OCI-LY1 (cell line): ENCODE data around the gene MGRN1.
"Not testable (repeated sequence)": the region's sequence is repeated elsewhere in the genome, so short reads cannot be mapped to it uniquely, and the experiment has no call there.

ENCODE experiments used
- H2AFZ ChIP-seq: fragments of 200-600 bp; sonication (generic), shearing (Covaris generic); 2 replicates; pipeline ENCODE4 v1.6.0; 2014; ENCODE audit warnings: antibody characterized with exemption, mild to moderate bottlenecking, low read length
- H3F3A ChIP-seq: fragments of 200-600 bp; sonication (generic), shearing (Covaris generic); 2 replicates; pipeline ENCODE4 v1.6.0; 2014; ENCODE audit warnings: mild to moderate bottlenecking, antibody characterized with exemption, low read length, moderate library complexity; ENCODE audit not compliant: insufficient read depth
- H3K27ac ChIP-seq: fragments of 200-600 bp; sonication (generic); 2 replicates; pipeline ENCODE4 v1.5.1; 2014; ENCODE audit warnings: low read length, mixed run types, mild to moderate bottlenecking, low read depth; ENCODE audit not compliant: poor library complexity, severe bottlenecking
- H3K27me3 ChIP-seq: fragments of 200-600 bp; sonication (generic); 2 replicates; pipeline ENCODE4 v1.6.0; 2014; ENCODE audit warnings: antibody characterized with exemption, mild to moderate bottlenecking, low read length, moderate library complexity; ENCODE audit not compliant: insufficient read depth
- H3K36me3 ChIP-seq: fragments of 200-600 bp; sonication (generic); 2 replicates; pipeline ENCODE4 v1.6.1; 2014; ENCODE audit warnings: mild to moderate bottlenecking, antibody characterized with exemption, low read length, moderate library complexity, mixed read lengths; ENCODE audit not compliant: insufficient read depth
- H3K4me1 ChIP-seq: fragments of 200-600 bp; sonication (generic); 2 replicates; pipeline ENCODE4 v1.5.1; 2014; ENCODE audit warnings: mild to moderate bottlenecking, low read length, moderate library complexity; ENCODE audit not compliant: insufficient read depth, severe bottlenecking
- H3K4me2 ChIP-seq: fragments of 200-600 bp; sonication (generic), shearing (Covaris generic); 2 replicates; pipeline ENCODE4 v1.6.1; 2014; ENCODE audit warnings: low read length
- H3K4me3 ChIP-seq: fragments of 200-600 bp; sonication (generic); 2 replicates; pipeline ENCODE4 v1.5.1; 2014; ENCODE audit warnings: low read length, low read depth, mild to moderate bottlenecking, mixed read lengths; ENCODE audit not compliant: poor library complexity, severe bottlenecking
- H3K79me2 ChIP-seq: fragments of 200-600 bp; shearing (Covaris generic); 2 replicates; pipeline ENCODE4 v1.6.1; 2016; ENCODE audit warnings: mixed run types, low read length, mixed read lengths; ENCODE audit not compliant: insufficient read depth
- H3K9ac ChIP-seq: fragments of 200-600 bp; sonication (generic), shearing (Covaris generic); 2 replicates; pipeline ENCODE4 v1.6.1; 2014; ENCODE audit warnings: mild to moderate bottlenecking, low read length, mixed read lengths
- H3K9me2 ChIP-seq: fragments of 200-600 bp; sonication (generic), shearing (Covaris generic); 2 replicates; pipeline ENCODE4 v1.6.1; 2014; ENCODE audit warnings: low read depth, mild to moderate bottlenecking, low read length, mixed read lengths
- H3K9me3 ChIP-seq: fragments of 200-600 bp; shearing (Covaris generic); 2 replicates; pipeline ENCODE4 v1.6.1; 2014; ENCODE audit warnings: low read length, mixed read lengths
- H4K20me1 ChIP-seq: fragments of 200-600 bp; sonication (generic), shearing (Covaris generic); 2 replicates; pipeline ENCODE4 v1.6.0; 2016; ENCODE audit warnings: mild to moderate bottlenecking, low read length; ENCODE audit not compliant: insufficient read depth
- EZH2 ChIP-seq: fragments of 200-600 bp; sonication (generic), shearing (Covaris generic); IDR thresholded peaks from 2 replicates; pipeline ENCODE4 v1.8.0; 2017; ENCODE audit warnings: borderline replicate concordance, mixed run types, mild to moderate bottlenecking, antibody characterized with exemption, low read length, moderate library complexity, mixed read lengths
- TF ChIP-seq, protein P1 (sequence below): fragments of 200-600 bp; sonication (generic), shearing (Covaris generic); IDR thresholded peaks from 2 replicates; pipeline ENCODE4 v1.5.1; 2017; ENCODE audit warnings: mild to moderate bottlenecking, antibody characterized with exemption, low read length, moderate library complexity, mixed read lengths

MGRN1 gene

DNA sequence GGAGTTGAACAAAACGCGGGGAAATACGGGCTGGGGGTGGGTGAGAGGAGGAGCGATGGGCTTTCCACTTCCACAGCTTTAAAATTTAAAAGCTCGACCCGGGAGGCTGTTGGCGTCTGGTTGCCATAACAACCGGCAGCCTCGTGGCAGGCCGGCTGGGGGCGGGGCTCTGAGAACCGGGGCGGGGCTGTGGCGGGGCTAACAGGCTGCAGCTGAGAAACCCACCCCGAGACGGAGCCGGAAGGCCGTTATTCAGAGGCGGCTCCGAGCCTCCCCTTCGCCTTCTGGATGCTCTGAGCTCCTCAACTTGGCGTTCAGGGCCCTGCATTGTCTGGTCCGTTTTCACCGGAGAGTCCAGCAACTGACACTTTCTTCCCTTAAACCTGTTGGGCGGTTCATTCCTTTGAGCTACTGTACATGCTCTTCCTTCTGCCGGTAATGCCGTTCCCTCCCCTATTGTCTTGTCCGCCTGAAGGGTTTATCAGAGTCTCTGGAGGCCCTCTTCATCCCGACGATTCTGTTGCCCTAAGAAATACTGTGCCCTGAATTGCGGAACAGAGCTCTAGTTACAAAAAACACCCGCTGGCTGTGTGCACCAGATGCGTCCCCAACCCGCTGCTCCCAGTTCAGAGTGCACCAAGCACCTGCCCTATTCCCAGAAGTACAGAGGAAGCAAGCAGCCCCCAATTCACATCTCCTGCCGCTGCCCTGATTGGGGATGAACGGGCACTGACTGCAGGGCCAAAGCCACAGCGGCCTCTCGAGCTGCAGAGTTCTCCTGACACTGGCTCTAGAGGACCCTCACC, 110.3 kb downstream of the MGRN1 start:
- H3F3A ChIP-seq = no peaks in the 10 kb centered on the region
- H4K20me1 ChIP-seq = no peaks in the 10 kb centered on the region
- H3K9me2 ChIP-seq = no peaks in the 10 kb centered on the region
- H3K27ac ChIP-seq = peak overlapping the region; percentile 42
- H3K27me3 ChIP-seq = no peaks in the 10 kb centered on the region
- TF ChIP-seq, protein P1, sequence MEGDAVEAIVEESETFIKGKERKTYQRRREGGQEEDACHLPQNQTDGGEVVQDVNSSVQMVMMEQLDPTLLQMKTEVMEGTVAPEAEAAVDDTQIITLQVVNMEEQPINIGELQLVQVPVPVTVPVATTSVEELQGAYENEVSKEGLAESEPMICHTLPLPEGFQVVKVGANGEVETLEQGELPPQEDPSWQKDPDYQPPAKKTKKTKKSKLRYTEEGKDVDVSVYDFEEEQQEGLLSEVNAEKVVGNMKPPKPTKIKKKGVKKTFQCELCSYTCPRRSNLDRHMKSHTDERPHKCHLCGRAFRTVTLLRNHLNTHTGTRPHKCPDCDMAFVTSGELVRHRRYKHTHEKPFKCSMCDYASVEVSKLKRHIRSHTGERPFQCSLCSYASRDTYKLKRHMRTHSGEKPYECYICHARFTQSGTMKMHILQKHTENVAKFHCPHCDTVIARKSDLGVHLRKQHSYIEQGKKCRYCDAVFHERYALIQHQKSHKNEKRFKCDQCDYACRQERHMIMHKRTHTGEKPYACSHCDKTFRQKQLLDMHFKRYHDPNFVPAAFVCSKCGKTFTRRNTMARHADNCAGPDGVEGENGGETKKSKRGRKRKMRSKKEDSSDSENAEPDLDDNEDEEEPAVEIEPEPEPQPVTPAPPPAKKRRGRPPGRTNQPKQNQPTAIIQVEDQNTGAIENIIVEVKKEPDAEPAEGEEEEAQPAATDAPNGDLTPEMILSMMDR = no peak
- no peak for TF ChIP-seq EZH2
- H3K36me3 ChIP-seq = no peaks in the 10 kb centered on the region
- H3K9me3 ChIP-seq = no peaks in the 10 kb centered on the region
- H3K4me1 ChIP-seq = peaks cover 15% of the 10 kb centered on the region
- H3K9ac ChIP-seq = peak overlapping the region; percentile 84
- peak overlapping the region; percentile 76 for H3K4me2 ChIP-seq
- H2AFZ ChIP-seq = peak overlapping the region; percentile 89
- H3K4me3 ChIP-seq = peak overlapping the region; percentile 85
- H3K79me2 ChIP-seq = no peaks in the 10 kb centered on the region

DNA sequence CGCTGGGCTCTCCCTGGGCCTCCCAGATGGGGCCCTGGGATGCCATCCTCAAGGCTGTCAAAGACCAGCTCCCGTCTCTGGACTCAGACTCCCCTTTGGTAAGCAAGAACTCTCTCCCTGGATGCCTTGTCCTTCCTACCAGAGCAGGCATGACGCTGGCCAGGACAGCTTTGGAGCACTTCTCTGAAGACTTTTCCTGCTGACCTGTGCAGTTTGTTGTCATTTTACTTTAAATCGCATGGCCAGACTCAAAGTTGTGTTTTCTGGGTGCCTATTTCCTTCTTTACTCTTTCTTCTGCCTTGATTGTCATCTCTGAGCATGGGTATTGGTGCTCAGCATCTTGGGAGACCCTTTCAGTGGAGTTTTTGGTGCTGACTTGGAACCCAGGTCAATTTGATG, 111.9 kb downstream of the MGRN1 start:
- no peak for TF ChIP-seq EZH2
- TF ChIP-seq, protein P1 = no peak
- Histone ChIP-seq H3F3A (no peaks in the 10 kb centered on the region), H3K27ac (no peak overlapping the region), H3K79me2 (no peaks in the 10 kb centered on the region), H3K27me3 (no peaks in the 10 kb centered on the region), H3K9me3 (no peaks in the 10 kb centered on the region), H2AFZ (no peak overlapping the region), H3K9me2 (no peaks in the 10 kb centered on the region), H3K36me3 (no peaks in the 10 kb centered on the region), H4K20me1 (no peaks in the 10 kb centered on the region), H3K4me3 (no peak overlapping the region), H3K9ac (no peak overlapping the region), H3K4me2 (no peak overlapping the region), H3K4me1 (peaks cover 15% of the 10 kb centered on the region)

DNA sequence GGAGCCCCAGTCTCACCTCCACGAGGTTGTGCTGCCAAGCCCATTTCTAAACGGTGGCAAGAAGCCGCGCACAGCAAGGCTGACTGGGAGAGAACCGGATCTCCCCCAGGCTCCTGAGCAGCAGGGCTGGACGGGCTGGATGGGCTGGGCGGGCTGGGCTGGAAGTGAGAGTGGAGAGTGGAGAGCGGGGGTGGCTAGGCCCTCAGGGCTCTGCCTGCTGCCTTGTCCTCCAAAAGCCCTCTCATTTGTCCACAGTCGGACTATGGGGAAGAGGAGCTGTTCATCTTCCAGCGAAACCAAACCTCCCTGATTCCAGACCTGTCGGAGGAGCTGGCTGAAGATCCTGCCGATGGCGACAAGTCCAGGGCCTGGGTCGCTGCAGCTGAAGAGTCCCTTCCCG, 112.9 kb downstream of the MGRN1 start:
- Histone ChIP-seq H3K36me3 (no peaks in the 10 kb centered on the region), H3F3A (no peaks in the 10 kb centered on the region), H3K4me3 (no peak overlapping the region), H2AFZ (no peak overlapping the region), H3K9me3 (no peaks in the 10 kb centered on the region), H4K20me1 (no peaks in the 10 kb centered on the region), H3K27ac (no peak overlapping the region), H3K4me1 (peaks cover 15% of the 10 kb centered on the region), H3K4me2 (no peak overlapping the region), H3K79me2 (no peaks in the 10 kb centered on the region), H3K9ac (no peak overlapping the region), H3K9me2 (no peaks in the 10 kb centered on the region), H3K27me3 (no peaks in the 10 kb centered on the region)
- no peak for TF ChIP-seq EZH2
- TF ChIP-seq, protein P1 = no peak

DNA sequence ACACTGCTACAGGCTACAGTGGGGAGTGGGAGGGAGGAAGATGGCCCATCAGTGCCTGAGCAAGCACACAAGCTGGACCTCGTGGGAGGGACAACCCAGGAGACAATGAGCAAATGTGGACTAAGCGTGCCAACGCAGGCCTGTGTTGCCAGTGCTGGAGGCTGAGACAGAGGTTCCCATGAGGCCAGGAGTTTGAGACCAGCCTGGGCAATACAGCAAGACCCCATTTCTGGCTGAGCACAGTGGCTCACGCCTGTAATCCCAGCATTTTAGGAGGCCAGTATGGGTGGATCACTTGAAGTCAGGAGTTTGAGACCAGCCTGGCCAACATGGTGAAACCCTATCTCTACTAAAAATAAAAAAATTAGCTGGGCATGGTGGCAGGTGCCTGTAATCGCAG, 113.7 kb downstream of the MGRN1 start:
- H3K9ac ChIP-seq, H3K79me2 ChIP-seq, H3K27me3 ChIP-seq, H2AFZ ChIP-seq, H3K9me3 ChIP-seq, H3K4me2 ChIP-seq, H3K9me2 ChIP-seq, H4K20me1 ChIP-seq, H3K36me3 ChIP-seq, H3K4me3 ChIP-seq, H3F3A ChIP-seq, H3K27ac ChIP-seq: not testable (repeated sequence)
- H3K4me1 ChIP-seq = peaks cover 18% of the 10 kb centered on the region
